ENCODE measurements around the gene AFG1L.

DNA sequence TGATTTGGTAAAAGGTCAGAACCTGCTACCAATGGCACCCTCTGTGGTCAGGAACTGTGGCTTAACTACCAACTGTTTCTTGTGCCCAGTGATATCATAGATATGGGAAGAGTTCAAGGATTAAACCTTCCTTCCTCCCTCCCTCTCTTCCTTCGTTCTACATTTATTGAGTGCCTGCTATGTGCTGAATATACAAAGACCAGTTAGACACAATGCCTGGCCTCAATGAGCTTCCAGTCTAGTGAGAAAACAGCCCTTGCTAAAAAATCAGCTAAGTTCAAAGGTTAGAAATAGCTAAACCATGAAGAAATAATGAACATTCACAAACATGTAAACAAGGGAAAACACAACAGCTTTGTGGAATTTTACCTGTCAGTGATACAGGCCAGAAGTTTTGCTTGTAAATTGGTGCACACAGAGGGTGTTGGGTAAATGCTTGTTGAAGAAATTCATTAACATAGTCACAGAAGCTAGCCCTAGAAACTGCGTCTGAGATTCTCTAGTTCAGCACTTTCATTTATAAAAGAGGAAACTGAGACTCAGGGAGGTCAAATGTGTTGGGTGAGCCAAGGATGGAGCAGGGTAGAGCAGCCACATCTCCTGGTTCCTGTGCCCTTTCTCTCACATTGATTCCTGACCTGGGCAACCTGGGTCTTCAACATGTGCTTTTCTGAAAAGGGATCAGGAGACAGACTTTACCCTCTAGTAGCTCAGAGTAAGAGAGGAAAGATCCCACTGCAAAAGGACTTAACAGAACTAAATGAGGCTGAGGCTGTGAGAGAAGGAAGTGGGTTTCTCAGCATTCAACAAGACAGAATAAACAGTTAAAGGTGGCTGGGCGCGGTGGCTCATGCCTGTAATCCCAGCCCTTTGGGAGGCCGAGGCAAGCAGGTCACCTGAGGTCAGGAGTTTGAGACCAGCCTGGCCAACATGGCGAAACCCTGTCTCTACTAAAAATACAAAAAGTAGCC, 251.5 kb downstream of the AFG1L start:
- TF ChIP-seq, protein P1, sequence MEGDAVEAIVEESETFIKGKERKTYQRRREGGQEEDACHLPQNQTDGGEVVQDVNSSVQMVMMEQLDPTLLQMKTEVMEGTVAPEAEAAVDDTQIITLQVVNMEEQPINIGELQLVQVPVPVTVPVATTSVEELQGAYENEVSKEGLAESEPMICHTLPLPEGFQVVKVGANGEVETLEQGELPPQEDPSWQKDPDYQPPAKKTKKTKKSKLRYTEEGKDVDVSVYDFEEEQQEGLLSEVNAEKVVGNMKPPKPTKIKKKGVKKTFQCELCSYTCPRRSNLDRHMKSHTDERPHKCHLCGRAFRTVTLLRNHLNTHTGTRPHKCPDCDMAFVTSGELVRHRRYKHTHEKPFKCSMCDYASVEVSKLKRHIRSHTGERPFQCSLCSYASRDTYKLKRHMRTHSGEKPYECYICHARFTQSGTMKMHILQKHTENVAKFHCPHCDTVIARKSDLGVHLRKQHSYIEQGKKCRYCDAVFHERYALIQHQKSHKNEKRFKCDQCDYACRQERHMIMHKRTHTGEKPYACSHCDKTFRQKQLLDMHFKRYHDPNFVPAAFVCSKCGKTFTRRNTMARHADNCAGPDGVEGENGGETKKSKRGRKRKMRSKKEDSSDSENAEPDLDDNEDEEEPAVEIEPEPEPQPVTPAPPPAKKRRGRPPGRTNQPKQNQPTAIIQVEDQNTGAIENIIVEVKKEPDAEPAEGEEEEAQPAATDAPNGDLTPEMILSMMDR (IDR thresholded peaks at IDR 0.05), result no peak
- TF ChIP-seq POLR2A (IDR thresholded peaks at IDR 0.05), result no peak

All from adrenal gland (tissue), 5 donors.